HG03457 (cell line): ENCODE data around the gene DCD.
"Not testable (repeated sequence)": the region's sequence is repeated elsewhere in the genome, so short reads cannot be mapped to it uniquely, and the experiment has no call there.

ENCODE experiments used
- ATAC-seq: cut with Tn5 transposase; IDR thresholded peaks from one replicate; pipeline ENCODE4 v1.9.1; 2021; ENCODE audit warnings: moderate number of reproducible peaks; ENCODE audit not compliant: unreplicated experiment

Gene DCD

DNA sequence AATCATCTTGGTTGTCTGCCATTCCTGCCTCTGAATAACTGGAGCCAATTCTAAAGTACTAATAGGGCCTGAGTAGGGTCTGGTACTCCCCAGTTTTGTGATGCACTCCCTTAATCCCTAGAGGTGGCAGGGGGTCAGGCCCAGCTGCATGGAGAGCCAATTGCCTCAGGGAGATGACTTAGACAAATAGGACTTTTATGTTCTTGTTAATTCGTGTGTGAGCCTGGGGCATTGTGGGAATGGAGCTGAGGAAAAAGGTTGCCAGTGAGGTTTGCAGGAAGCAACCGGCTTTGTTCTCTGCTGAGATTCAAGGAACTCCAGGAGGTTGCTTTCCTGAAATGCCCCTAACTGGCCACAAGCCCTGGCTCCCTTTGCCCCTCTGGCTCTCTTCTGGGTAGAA lies 6.8 kb upstream of the DCD start:
- ATAC-seq, result no peak

DNA sequence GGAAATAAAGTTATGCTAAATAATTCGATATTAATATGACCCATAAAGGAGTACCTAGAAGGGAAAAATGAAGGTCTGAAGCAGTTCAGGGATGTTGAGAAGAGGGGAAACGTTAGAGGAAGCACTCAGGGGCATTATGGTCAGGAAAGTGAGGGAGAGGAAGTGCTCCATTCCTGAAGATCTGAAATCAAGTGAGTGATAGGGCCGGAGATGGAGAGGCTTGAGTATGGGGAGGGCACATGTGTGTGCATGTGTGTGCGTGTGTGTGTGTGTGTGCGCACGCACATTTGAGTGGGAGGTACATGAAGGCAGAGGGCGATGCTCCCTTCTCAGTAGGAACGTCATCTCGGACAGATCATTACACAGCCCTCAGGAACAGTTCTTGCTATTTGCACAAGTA lies 4.9 kb upstream of the DCD start:
- no peak for ATAC-seq

DNA sequence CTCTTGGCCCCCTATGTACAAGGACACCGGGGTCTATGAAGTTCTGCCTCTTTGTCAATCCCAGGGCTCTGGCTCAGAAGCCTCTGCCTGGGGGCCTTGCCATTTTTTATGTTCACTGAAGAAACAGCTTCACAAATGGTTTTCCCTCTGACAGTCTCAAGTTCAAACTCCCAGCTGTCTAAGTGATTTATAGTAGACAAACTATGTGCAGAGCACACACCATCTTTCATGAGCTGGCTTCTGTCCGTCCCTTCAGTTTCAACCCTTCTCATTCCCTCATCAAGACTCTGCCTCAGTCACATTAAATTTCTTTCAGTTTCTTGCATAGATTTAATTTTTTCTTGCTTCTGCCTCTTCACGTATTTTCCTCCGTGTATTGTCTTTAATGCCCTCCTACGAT lies 2.7 kb upstream of the DCD start:
- no peak for ATAC-seq

DNA sequence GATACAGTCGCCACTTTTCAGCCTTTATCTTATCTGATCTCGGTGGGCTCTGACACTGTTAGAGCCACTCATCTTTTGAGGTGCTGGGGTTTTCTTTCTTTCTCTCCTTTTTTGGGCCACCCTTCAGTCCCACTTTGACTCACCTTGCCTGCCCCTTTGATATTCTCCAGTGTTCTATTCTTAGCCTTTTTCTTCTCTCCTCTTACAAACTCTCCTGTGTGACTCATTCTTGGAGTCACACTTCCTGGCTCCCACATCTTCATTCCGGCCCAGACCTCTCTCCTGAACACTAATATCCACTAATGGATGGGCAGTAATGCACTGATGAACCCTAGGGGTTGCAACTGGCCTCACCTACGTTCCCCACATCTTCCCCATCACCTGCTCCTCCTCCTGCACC lies 2.2 kb upstream of the DCD start:
- no peak for ATAC-seq

DNA sequence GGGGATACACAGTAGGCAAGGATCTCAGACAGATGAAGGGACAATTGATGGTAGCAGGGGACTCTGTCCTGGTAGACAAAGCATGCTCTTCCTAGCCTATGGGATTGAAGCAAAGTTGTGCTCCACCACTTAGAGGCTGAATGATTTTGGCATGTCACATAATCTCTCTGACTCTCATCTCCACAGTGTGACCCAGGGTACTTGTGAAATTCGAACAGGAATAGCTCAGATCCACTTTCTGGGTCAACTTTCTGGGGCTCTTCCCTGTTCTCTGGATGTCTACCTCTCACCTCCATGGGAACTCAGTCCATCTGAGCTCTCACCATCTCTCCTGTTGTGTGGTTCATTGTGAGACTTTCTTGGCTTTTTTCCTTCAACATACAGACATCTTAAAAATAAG lies 1.7 kb upstream of the DCD start:
- no peak for ATAC-seq

DNA sequence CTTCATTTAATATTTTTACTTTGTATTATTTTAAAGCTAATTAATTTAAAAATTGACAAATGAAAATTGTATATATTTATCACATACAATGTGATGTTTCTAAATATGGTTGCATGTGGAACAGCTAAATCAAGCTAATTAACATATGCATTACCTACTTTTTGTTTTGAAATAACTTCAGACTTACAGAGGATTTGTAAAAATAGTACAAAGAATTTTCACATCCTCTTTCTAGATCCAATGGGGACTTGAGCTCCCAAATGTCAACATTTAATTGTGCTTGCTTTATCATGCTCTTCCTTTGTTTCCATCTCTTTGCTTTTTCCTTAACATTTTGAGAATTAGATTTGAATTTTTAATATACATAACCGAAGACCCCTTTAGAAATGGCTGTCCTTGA lies 6.6 kb downstream of the DCD start:
- no peak for ATAC-seq

DNA sequence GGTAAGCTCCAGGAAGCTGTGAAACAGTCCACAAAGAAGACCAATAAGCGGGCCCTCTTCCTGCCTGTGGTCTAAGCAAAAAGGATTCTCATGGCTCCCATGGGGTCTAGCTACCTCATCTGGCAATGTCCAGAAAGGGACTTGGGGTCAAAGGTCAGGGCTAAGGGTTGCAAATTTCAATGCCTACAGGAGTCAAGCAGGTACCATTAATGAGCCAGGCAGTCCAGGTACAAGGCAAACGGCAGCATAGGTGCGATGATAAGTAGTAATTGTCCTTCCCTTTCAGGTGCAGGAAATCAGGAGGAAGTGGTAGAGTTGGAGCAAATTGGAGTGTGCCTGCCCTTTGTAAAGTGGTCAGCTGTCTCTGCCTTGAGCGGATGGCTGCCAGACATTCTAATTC lies 7.1 kb downstream of the DCD start:
- no peak for ATAC-seq

DNA sequence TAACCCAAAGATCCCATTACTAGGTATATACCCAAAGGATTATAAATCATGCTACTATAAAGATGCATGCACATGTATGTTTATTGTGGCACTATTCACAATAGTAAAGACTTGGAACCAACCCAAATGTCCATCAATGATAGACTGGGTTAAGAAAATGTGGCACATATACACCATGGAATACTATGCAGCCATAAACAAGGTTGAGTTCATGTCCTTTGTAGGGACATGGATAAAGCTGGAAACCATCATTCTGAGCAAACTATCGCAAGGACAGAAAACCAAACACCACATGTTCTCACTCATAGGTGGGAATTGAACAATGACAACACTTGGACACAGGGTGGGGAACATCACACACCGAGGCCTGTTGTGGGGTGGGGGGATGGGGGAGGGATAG lies 9.1 kb downstream of the DCD start:
- ATAC-seq, result not testable (repeated sequence)

DNA sequence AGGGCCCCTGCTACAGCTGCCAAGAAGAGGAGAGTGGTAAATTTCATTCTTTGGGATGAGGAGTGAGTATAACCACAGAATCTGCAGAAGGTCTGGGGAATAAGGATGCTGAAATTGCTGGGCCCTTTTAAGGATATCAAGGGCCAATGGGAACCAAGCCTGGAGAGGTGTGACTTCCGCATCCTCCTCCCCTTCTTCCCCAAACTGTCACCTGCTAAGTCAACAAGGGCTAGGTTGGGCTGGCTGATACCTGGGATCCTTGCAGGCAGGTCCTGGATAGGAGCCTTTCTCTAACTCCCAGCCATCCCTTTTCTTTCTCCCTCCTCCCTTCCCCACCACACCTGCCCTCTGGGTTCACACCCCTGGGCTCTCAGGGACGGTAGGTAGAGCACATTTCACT lies 13.4 kb downstream of the DCD start, which contains the start of gene LACRT:
TSS of gene LACRT (minus strand) at position 101 of the 400 bp plus-strand sequence. CDS start at position 47, 54 bp downstream.
- ATAC-seq, result no peak

DNA sequence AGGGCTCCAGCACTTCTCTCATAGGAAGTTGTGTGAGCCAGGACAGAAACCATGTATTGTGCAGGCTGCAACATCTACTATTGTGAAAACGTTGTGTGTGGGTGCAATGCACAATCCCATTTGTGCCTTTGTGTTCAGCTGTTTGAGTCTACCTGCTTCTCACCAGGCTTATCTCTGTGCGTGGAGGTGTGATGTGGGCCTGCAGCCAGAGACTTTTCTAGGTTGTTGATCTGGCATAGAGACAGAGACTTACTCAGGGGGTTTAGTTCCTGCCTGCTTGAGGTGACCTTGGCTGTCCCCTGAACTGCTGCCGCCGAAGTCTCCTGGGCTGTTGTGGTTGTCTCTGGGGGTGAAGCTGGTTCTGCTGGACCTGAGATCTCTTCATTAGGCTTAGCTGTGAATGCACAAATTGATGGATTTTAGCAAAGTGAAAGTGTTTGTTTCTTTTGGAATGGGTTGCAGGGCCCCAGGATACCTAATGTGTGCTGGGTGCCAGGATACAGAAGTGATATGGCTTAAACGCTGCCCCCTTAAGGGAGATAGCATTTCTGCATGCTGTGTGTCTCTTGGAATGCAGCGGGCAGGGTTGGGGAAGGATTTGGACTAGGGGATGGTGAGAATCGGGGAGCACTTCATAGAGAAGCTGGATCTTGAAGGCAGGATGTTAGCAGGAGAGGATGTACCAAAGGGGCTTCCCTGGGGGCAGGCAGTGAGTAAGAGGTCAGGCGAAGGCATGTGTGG lies 16.0 kb downstream of the DCD start:
- ATAC-seq, result no peak

DNA sequence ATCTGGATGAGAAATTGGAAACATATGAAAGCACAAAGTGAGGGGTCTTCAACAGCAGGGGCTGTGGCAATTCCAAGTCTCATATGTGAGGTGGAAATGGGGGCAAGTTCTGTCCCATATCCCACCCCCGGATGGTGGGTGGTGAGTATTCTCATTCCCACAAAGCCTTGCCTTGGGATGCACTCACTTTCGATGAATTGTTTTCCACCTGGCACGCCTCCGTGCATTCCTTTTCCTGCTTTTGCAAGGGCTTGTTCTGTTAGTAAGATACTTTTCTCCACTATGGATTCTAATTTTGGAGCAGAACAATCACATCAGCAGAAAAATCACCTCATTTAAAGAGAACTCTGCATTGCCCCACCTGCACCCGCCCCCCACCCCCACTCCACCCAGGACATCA lies 16.6 kb downstream of the DCD start:
- ATAC-seq, result no peak

DNA sequence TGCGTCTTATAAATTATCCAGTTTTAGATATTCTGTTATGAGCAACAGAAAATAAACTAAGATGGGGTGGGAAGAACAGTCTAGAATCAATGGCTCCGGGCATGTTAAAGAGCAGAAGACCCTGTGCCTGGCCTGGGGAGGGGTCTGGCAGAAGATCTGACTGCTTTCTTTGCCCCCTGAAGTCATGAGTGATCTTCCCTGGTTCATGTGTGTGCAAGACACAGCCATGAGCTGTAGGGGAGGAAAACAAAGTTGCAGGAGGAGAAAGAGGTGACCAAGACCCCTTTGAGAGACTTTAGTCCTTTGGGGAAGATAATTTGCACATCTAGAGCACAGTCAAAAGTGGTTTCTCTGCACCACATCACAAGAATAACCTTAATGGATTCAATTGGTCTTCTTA lies 18.2 kb downstream of the DCD start:
- ATAC-seq, result no peak

DNA sequence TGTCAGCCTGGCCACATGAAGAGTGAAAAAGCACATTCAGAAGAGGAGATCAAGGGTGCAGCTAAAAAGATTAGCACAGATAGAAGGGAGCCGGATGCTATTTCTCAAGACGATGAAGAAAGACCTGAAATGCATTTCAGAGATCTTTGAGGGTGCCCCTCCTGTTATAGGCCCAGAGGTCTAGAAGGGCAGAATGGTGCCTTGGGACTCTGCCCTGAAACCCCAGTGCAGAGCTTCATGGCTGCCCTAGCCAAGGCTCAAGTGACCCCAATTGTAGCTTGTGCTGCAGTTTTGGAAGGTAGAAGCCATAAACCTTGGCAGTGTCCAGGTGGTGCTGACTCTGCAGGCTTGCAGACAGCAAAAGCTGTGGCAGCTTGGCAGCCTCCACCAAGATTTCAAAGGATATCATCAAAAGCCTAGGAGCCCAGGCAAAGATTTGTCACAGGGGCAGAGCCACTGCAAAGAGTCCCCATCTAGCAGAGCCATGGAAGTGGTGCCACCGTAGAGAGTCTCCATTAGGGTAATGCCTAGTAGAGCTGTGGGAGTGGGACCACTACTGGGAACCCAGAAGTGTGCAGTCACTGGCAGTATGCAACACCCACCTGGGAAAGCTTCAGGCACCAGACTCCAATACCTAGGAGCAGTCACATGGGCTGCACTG lies 19.8 kb downstream of the DCD start:
- ATAC-seq, result no peak

DNA sequence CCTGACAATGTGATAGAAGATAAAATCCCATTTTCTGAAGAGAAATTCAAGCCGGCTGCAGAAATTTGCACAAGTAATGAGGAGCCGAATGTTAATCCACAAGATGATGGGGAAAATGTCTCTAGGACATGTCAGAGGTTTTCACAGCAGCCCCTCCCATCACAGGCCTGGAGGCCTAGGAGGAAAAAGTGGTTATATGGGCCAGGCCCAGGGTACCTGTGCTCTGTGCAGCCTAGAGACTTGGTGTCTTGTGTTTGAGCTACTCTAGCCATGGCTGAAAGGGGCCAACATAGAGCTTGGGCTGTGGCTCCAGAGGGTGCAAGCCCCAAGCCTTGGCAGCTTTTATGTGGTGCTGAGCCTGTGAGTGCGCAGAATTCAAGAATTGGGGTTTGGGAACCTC lies 20.9 kb downstream of the DCD start:
- ATAC-seq, result no peak

DNA sequence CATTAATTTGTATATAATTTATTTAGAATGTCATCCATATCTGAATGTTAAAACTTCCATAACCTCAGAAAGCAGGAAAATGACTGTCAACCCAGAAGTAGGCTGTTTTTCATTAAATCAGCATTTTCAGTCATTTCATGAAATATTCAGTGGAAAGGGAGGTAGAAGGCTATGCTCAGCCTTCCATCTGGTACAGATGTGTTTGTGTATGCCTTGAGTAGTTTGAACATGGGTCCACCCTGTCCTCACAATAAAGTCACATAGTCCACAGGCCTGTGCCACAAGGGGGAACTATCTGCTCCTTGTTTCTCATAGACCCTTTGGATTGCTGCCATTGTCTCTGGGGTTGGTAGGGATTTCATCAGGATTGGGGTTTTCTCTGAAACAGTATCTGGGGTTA lies 22.6 kb downstream of the DCD start:
- ATAC-seq, result no peak

DNA sequence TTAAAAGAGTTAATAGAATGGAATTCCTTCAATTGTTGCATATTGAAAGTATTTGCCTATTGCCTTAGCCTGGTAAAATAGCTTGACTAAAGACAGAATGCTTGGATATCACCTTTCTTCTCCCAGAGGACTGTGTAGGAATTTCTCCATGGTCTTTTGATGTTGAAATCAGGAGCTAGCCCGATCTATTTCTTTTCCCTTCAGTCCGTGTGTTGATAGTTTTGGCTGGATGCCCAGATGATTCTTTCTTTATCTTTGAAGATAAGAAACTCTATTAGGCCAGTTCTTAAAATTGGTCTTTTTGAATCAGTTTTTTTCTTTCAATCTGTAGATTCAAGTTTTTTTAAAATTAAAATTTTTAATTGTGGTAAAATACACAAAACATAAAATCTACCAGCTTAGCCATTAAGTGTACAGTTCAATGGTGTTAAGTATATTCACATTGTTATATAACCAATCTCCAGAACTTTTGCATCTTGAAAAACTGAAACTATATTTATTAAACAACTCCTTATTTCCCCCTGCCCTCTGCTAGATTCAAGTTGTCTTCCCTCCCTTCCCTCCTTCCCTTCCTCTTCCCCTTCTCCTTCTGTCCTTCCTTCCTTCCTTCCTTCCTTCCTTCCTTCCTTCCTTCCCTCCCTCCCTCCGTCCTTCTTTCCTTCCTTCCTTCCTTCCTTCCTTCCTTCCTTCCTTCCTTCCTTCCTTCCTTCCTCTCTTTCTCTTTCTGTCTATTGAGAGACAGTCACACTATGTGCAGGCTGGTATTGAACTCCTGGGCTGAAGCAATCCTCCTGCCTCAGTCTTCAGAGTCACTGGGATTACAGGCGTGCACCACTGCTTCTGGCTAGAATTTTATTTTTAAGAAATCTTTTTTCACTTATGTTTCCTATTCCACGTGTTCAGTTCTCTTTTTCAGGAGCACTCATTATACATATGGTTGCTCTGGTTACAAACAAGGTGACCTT lies 23.6 kb downstream of the DCD start:
- no peak for ATAC-seq

DNA sequence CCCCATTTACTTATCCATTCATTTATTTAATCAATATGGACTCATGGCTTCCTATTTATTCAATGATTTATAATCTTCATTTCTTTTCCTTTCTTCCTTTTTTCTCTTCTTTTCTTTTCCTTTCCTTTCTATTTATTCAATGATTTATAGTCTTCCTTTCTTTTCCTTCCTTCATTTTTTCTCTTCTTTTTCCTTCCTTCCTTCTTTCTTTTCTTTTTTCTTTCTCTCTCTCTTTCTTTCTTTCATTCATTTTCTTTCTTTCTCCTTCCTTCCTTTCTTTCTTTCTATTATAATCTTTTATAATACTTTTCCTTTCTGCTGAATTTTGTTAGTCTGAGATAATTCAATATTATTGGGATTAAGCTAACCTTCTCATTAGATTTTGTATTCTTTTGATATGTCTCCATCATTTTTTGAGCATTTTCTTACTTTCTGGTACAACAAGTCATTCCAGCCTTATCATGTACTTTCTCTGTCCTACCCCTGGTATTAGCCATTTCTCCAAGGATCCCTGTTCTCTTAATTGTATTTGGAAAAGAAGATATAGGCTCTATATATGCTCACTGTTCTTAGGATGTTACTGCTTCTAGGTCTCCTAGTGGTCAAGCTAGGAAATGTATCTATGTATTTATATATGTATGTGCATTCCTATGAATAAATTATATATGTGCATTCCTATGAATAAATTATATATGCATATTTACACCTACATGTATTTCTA lies 25.5 kb downstream of the DCD start:
- no peak for ATAC-seq

DNA sequence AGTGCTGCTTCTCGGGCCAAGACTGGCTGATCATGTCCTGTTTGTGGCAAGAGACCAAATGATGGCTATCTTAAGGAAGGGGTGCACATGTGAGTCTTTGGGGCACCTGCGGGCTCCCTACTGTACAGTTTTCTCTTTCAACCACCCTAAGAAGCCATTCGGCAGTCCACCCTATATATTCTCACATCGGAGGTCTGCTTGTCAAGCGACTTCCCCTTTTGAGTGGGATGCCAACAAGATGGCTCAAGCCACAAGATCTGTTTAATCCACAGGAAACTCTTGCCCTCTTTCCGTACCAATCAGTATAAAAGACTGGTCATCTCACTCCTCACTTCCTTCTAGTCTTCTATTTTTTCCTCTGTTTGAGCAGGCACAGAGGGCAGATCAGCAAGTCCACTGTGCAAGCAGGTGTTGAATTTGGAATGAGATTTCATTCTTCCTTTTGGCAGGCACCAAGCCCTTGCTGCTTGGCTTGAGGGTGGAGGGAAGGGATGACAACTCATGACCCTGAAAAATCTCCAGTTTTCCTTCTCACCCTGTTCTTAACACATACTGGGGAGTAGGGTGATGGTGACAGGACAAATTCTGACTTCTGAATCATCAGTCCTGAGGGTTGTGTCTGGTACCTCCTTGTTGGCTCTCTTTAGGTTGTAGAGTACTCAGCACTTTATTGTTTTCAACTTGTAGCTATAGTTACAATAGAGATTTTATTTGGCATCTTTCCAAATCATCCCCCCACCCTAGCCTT lies 31.1 kb downstream of the DCD start:
- ATAC-seq, result no peak

DNA sequence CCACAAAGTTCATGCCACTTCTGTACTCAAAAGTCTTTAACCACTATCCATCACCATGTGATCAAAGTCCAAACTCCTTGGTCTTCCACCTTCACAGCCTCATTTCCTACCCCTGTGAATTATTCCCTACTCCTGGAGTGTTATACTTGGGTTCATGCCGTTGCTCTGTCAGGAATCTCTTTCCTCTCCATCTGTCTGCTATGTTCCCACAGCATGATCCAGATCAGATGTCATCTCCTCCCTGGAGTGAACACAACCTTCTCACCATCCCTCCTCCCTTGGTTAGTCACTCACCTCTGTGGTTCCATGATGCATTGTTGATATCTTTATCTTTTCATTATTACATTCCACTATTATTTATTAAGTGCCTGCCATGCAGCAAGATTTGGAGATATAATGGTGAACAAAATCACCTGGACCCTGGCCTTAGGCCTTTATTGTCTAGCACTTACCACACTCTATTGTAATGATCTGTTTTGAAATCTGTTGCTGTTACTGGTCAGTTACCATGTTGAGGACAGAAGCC lies 35.9 kb downstream of the DCD start:
- ATAC-seq, result no peak

DNA sequence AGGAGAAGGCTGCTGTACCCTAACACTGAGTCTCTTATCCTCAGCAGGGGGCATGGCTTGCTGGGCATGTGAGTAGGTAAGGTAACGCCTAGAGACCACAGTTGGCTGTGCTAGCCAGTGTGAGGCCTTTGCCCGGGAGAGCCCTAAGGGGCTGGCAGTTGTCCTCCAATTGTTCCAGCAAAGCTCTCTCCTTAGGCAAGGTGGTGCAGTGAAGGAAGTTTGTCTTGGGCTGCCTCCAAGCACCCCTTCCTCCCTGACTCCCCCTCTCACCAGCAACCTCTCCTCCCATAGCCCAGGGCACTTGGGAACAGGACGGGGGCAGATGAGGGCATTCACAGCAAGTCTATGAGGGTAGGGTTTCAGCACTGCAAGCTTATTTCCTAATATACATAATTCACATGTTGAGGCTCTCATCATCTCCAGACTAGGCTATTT lies 36.4 kb downstream of the DCD start:
- ATAC-seq, result no peak
